ENCODE data around the gene TRAFD1. TPM values are rescaled to one million over a fixed set of nuclear protein-coding genes. Genes with fewer than 3 reads are reported as not detected.

Gene TRAFD1
- total RNA-seq, 1 donor from 2014 or later = 30.8 TPM

DNA sequence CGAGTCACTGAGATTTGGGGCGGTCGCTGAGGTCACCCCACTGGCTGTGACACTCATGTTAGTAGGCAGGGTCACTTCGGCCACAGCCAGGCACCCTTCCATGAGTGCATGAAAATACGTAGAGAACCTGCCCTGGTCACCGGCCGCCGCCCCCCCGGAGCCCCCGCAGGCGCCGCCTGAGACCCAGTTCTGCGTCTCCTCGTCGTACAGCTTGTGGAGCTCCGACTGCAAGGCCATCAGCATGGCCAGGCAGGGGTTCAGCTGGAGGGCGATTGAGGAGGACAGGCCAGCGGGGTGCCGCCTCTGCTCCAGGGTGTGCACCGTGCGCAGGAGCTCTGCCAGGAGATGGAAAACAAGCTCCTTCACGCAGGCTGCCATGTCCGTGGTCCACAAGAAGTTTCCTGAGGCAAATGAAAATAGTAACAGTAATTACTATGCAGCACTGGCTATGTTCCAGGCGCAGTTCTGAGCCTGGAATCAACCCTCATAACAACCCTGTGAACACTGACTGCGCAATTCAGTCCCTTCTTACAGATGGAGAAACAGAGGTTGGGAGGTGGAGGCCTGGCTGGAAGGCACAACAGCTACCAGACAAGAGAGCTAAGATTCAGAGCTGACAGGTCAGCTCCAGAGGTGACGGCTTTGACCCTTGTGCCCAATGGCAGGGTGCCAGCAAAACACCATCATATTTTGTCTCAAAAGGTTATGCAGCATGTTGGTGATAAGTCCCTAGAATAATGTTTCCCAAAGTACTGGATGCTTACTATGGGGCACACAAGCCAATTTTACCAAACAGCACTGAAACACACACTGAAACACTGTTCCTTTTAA is 59.9 kb downstream of the TRAFD1 start:
- H3K27me3 ChIP-seq (ENCODE audit: control insufficient read depth in 3 of 3, insufficient read depth in 3 of 3, low read length in 3 of 3) = no peaks in the 10 kb centered on the region
- H3K9ac ChIP-seq (ENCODE audit: low read depth in 1 of 3, low read length in 3 of 3) = no peak overlapping the region
- no peak overlapping the region for H3K27ac ChIP-seq (ENCODE audit: low read depth, low read length)
- H3K4me3 ChIP-seq (ENCODE audit: low read length in 3 of 3) = no peak overlapping the region
- peaks cover 0 to 14% (median 8%) of the 10 kb centered on the region in 3 donors for H3K4me1 ChIP-seq (ENCODE audit: control insufficient read depth in 3 of 3, insufficient read depth in 3 of 3, low read length in 3 of 3)
- no peaks in the 10 kb centered on the region for H3K9me3 ChIP-seq (ENCODE audit: control insufficient read depth in 3 of 3, low read length in 3 of 3)
- peaks cover 29 to 39% (median 38%) of the 10 kb centered on the region in 3 donors for H3K36me3 ChIP-seq (ENCODE audit: control insufficient read depth in 3 of 3, insufficient read depth in 3 of 3, low read length in 3 of 3)

DNA sequence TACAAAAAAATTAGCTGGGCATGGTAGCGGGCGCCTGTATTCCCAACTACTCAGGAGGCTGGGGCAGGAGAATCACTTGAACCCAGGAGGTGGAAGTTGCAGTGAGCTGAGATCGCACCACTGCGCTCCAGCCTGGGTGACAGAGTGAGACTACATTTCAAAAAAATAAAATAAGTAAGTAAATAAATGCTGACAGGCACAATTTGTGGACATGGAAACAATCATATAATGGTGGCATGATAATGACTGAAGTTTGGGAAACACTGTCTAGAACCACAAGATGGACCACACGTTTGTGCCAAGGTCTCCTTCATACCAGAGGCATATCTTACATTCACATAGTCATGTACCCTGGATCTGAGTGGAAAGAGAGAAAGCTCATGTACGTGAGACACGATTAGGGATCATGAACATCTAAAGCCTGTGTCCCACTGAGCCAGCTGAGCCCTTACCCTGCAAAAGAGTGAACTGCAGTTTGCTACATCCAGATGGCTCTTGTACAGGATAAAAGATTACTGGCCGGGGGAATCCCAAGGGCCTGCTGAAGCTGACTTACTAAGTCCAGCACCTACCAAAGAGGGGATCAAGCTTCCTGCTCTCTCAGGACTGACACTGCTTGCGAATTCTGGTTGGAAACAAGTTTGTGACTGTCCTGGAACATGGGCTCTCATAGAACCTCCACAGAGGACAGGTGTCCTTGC is 62.9 kb downstream of the TRAFD1 start:
- Histone ChIP-seq H3K9ac (ENCODE audit: low read depth in 1 of 3, low read length in 3 of 3) (no peak overlapping the region), H3K9me3 (ENCODE audit: control insufficient read depth in 3 of 3, low read length in 3 of 3) (no peaks in the 10 kb centered on the region), H3K4me1 (ENCODE audit: control insufficient read depth in 3 of 3, insufficient read depth in 3 of 3, low read length in 3 of 3) (peaks cover 3 to 6% (median 6%) of the 10 kb centered on the region in 3 donors), H3K27ac (ENCODE audit: low read depth, low read length) (no peak overlapping the region), H3K36me3 (ENCODE audit: control insufficient read depth in 3 of 3, insufficient read depth in 3 of 3, low read length in 3 of 3) (peaks cover 51 to 60% (median 58%) of the 10 kb centered on the region in 3 donors), H3K27me3 (ENCODE audit: control insufficient read depth in 3 of 3, insufficient read depth in 3 of 3, low read length in 3 of 3) (no peaks in the 10 kb centered on the region), H3K4me3 (ENCODE audit: low read length in 3 of 3) (no peak overlapping the region)

DNA sequence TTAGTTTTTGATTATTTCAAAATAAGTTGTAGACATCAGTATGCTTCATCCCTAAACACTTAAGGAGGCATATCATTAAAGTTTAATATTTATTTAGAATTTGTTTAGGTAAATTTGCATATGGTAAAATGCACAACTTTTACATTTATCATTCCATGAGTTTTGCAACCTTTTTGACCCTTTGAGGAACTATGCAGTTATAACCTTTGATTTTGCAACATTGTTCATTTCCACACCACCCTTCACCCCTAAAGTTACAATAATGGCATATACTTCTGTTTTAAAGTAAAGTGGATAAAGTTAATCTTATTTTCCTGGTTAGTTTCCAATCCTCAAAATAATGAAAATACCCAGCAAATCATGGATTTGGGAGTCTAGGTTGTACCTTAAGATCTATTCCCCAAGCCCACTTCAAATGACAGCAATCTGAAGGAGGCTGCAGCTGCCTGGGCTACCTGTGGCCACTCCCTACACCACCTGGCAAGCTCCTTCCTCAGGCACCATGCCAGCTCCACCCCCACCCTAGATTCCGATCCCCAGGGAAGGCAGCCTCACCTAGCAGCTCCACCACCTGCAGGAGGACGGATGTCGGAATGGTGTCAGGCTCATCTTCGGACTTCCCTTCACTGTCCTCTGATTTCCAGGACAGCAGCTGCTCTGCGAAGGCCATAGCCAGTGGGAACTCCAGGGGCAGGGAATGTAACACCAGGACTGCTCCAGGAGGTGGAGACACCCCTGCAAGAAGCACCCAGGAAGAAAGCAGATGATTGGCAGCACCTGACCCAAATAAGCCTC is 65.1 kb downstream of the TRAFD1 start:
- H3K4me1 ChIP-seq (ENCODE audit: control insufficient read depth in 3 of 3, insufficient read depth in 3 of 3, low read length in 3 of 3) = peaks cover 0 to 3% (median 3%) of the 10 kb centered on the region in 3 donors
- H3K9me3 ChIP-seq (ENCODE audit: control insufficient read depth in 3 of 3, low read length in 3 of 3) = no peaks in the 10 kb centered on the region
- H3K4me3 ChIP-seq (ENCODE audit: low read length in 3 of 3) = no peak overlapping the region
- H3K36me3 ChIP-seq (ENCODE audit: control insufficient read depth in 3 of 3, insufficient read depth in 3 of 3, low read length in 3 of 3) = peaks cover 49 to 59% (median 54%) of the 10 kb centered on the region in 3 donors
- H3K27ac ChIP-seq (ENCODE audit: low read depth, low read length) = no peak overlapping the region
- H3K27me3 ChIP-seq (ENCODE audit: control insufficient read depth in 3 of 3, insufficient read depth in 3 of 3, low read length in 3 of 3) = no peaks in the 10 kb centered on the region
- peak overlapping the region in 1 of 3 donors; percentile 16 for H3K9ac ChIP-seq (ENCODE audit: low read depth in 1 of 3, low read length in 3 of 3)

DNA sequence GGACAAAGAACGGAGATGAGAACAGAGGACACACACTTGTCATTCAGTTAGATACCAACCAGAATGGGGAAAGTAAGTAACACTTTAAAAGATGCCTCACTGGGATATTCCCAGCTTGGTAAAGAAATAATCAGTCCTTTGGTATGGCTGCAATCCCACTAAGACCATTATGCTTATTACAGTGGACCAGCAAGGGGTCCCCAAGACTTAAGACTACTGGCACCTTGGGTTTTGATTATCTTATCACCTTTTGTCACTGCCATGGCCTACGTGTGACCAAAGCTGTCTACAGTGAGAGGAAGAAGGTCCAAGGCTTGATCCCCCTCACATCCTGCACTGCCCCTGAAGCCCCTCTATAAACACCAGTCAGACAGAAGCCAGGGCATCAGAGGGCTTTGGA is 65.8 kb downstream of the TRAFD1 start:
- Histone ChIP-seq H3K4me3 (ENCODE audit: low read length in 3 of 3) (no peak overlapping the region), H3K36me3 (ENCODE audit: control insufficient read depth in 3 of 3, insufficient read depth in 3 of 3, low read length in 3 of 3) (peaks cover 48 to 61% (median 60%) of the 10 kb centered on the region in 3 donors), H3K9me3 (ENCODE audit: control insufficient read depth in 3 of 3, low read length in 3 of 3) (no peaks in the 10 kb centered on the region), H3K4me1 (ENCODE audit: control insufficient read depth in 3 of 3, insufficient read depth in 3 of 3, low read length in 3 of 3) (peaks cover 0 to 3% (median 3%) of the 10 kb centered on the region in 3 donors), H3K27ac (ENCODE audit: low read depth, low read length) (no peak overlapping the region), H3K9ac (ENCODE audit: low read depth in 1 of 3, low read length in 3 of 3) (no peak overlapping the region), H3K27me3 (ENCODE audit: control insufficient read depth in 3 of 3, insufficient read depth in 3 of 3, low read length in 3 of 3) (no peaks in the 10 kb centered on the region)

DNA sequence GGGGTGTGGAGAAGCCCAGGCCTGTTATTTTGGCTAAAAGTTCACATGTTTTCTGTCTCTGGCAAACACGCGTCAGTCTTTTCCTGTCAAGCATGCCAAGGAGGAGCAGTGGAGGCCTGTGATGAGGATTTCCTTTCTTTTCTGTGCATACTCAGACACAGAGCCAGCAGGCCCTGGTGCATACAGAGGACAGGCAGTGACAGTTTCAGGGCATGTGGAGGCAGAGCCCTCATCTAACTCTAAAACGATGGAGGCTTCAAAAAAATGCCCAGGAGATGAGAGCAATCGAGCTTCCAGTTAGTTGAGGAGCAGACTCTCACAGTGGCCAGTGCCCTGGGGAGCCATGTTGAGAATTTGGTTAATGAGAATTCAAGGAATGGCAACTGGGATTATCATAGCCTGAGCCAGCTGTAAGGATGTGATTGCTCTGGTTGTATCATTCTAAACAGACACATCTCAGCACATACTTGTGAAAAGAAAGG is 66.5 kb downstream of the TRAFD1 start:
- peaks cover 0 to 3% (median 3%) of the 10 kb centered on the region in 3 donors for H3K4me1 ChIP-seq (ENCODE audit: control insufficient read depth in 3 of 3, insufficient read depth in 3 of 3, low read length in 3 of 3)
- no peaks in the 10 kb centered on the region for H3K27me3 ChIP-seq (ENCODE audit: control insufficient read depth in 3 of 3, insufficient read depth in 3 of 3, low read length in 3 of 3)
- no peak overlapping the region for H3K27ac ChIP-seq (ENCODE audit: low read depth, low read length)
- H3K4me3 ChIP-seq (ENCODE audit: low read length in 3 of 3) = no peak overlapping the region
- H3K36me3 ChIP-seq (ENCODE audit: control insufficient read depth in 3 of 3, insufficient read depth in 3 of 3, low read length in 3 of 3) = peaks cover 51 to 64% (median 63%) of the 10 kb centered on the region in 3 donors
- H3K9me3 ChIP-seq (ENCODE audit: control insufficient read depth in 3 of 3, low read length in 3 of 3) = no peaks in the 10 kb centered on the region
- H3K9ac ChIP-seq (ENCODE audit: low read depth in 1 of 3, low read length in 3 of 3) = no peak overlapping the region

DNA sequence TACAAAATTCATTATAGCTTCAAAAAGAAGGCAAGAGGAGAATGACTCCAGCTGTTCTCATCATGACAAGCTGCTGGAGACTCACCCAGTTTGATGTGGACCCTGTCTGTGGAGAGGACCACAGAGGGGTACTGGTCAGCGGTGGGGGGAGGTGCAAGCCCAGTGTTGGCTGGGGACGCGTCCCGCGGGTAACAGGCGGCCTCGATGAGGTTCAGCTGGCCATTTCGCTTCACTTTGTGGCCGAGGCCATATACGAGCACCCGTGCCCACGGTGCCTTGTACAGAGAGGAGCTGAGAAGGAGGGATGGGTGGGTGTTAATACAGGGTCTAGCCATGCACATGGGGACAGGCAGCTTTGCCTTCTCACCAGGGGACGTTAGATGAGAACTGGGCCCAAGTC is 67.1 kb downstream of the TRAFD1 start:
- Histone ChIP-seq H3K27me3 (ENCODE audit: control insufficient read depth in 3 of 3, insufficient read depth in 3 of 3, low read length in 3 of 3) (no peaks in the 10 kb centered on the region), H3K9me3 (ENCODE audit: control insufficient read depth in 3 of 3, low read length in 3 of 3) (no peaks in the 10 kb centered on the region), H3K4me1 (ENCODE audit: control insufficient read depth in 3 of 3, insufficient read depth in 3 of 3, low read length in 3 of 3) (peaks cover 0 to 3% (median 3%) of the 10 kb centered on the region in 3 donors), H3K9ac (ENCODE audit: low read depth in 1 of 3, low read length in 3 of 3) (no peak overlapping the region), H3K27ac (ENCODE audit: low read depth, low read length) (no peak overlapping the region), H3K36me3 (ENCODE audit: control insufficient read depth in 3 of 3, insufficient read depth in 3 of 3, low read length in 3 of 3) (peaks cover 54 to 66% (median 63%) of the 10 kb centered on the region in 3 donors), H3K4me3 (ENCODE audit: low read length in 3 of 3) (no peak overlapping the region)

DNA sequence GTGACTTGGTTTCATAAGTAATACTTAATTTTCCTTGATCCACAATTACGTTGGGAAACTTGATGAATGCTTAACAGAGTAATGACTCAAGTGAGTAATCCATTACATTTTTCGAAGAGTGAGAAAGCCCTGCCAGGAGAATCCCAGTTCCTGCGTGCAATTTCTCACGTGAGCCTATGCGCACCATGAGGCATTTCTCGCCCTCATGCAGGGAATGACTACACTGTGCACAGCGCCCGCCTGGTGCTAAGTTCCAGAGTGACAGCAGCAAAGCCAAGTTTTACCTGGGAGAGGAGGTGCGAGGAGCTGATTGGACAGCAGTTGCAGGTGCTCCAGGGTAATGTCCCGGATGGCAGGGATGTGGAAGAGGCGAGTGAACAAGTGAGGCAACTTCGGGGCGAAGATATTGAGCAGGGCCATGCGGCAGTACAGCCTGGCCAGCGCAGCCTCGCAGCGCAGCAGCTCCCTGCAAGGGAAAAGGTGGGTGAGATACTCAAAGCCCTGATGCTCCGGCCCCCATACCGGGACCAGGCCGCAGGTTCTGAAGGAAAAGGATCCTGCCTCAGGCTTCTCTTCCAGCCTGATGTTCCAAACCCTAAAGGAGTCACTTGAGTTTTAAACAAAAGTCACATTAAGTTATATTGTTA is 69.4 kb downstream of the TRAFD1 start:
- peaks cover 60 to 74% (median 70%) of the 10 kb centered on the region in 3 donors for H3K36me3 ChIP-seq (ENCODE audit: control insufficient read depth in 3 of 3, insufficient read depth in 3 of 3, low read length in 3 of 3)

DNA sequence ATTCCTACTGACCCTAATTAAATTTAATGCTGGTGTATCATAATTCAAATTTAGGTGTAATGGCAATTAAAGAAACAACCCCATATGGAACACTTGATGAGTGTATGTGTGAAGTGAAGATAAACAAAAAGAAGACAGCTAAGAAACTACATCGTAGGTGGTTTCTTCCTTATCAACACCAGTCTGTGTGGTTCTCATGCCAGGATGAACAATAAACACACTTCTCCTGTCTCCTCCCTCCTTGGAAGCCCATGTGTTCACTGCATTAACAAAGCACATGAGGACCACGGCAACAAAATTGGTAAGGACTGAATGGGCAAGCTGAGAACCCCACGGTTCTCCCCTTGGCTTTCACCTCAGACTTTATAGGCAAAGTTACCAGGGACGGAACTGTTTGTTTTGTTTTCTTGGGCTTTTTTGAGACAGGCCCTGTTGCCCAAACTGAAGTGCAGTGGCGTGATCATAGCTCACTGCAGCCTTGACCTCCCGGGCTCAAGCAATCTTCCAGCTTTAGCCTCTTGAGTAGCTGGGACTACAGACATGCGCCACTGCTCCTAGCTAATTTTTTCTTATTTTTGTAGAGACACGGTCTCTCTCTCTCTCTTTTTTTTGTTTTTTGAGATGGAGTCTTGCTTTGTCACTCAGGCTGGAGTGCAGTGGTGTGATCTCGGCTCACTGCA is 71.0 kb downstream of the TRAFD1 start:
- H3K27ac ChIP-seq (ENCODE audit: low read depth, low read length) = no peak overlapping the region
- no peak overlapping the region for H3K9ac ChIP-seq (ENCODE audit: low read depth in 1 of 3, low read length in 3 of 3)
- H3K9me3 ChIP-seq (ENCODE audit: control insufficient read depth in 3 of 3, low read length in 3 of 3) = no peaks in the 10 kb centered on the region
- H3K4me3 ChIP-seq (ENCODE audit: low read length in 3 of 3) = no peak overlapping the region
- H3K27me3 ChIP-seq (ENCODE audit: control insufficient read depth in 3 of 3, insufficient read depth in 3 of 3, low read length in 3 of 3) = no peaks in the 10 kb centered on the region
- H3K4me1 ChIP-seq (ENCODE audit: control insufficient read depth in 3 of 3, insufficient read depth in 3 of 3, low read length in 3 of 3) = peaks cover 0 to 3% (median 1%) of the 10 kb centered on the region in 3 donors
- peaks cover 58 to 71% (median 67%) of the 10 kb centered on the region in 3 donors for H3K36me3 ChIP-seq (ENCODE audit: control insufficient read depth in 3 of 3, insufficient read depth in 3 of 3, low read length in 3 of 3)

More for the DNA sequence above, 69.4 kb downstream of the TRAFD1 start:
- H3K9ac ChIP-seq (ENCODE audit: low read depth in 1 of 3, low read length in 3 of 3) = no peak overlapping the region
- no peak overlapping the region for H3K27ac ChIP-seq (ENCODE audit: low read depth, low read length)
- H3K4me3 ChIP-seq (ENCODE audit: low read length in 3 of 3) = no peak overlapping the region
- no peaks in the 10 kb centered on the region for H3K27me3 ChIP-seq (ENCODE audit: control insufficient read depth in 3 of 3, insufficient read depth in 3 of 3, low read length in 3 of 3)
- peaks cover 0 to 3% (median 3%) of the 10 kb centered on the region in 3 donors for H3K4me1 ChIP-seq (ENCODE audit: control insufficient read depth in 3 of 3, insufficient read depth in 3 of 3, low read length in 3 of 3)
- H3K9me3 ChIP-seq (ENCODE audit: control insufficient read depth in 3 of 3, low read length in 3 of 3) = no peaks in the 10 kb centered on the region

All from skeletal muscle tissue (tissue), 4 donors.